GM13976 (cell line): ENCODE measurements around the gene FOXI1.

Experiments
- DNase-seq: peaks from one replicate; pipeline ENCODE4 v3.0.0; 2012; ENCODE audit warnings: low spot score
- CTCF ChIP-seq: IDR thresholded peaks from 2 replicates; pipeline ENCODE4 v1.5.1; 2012; ENCODE audit warnings: borderline replicate concordance, mild to moderate bottlenecking; ENCODE audit not compliant: insufficient read depth; ENCODE audit errors: extremely low read depth, missing control alignments, control extremely low read depth
- in situ Hi-C: fragments of 300-500 bp; cut with MboI; formaldehyde crosslinking; loops from one replicate; pipeline ENCODE4 v1.12.0; 2022; ENCODE audit warnings: low sequenced_read_pairs, mixed read lengths, inconsistent platforms; ENCODE audit not compliant: unreplicated experiment

FOXI1 gene

GRCh38 chr5:170069512-170069911 is 36.2 kb upstream of the FOXI1 start:
- in situ Hi-C loops = no loop called here
- DNase-seq = no peak
- no peak for TF ChIP-seq CTCF

DNA sequence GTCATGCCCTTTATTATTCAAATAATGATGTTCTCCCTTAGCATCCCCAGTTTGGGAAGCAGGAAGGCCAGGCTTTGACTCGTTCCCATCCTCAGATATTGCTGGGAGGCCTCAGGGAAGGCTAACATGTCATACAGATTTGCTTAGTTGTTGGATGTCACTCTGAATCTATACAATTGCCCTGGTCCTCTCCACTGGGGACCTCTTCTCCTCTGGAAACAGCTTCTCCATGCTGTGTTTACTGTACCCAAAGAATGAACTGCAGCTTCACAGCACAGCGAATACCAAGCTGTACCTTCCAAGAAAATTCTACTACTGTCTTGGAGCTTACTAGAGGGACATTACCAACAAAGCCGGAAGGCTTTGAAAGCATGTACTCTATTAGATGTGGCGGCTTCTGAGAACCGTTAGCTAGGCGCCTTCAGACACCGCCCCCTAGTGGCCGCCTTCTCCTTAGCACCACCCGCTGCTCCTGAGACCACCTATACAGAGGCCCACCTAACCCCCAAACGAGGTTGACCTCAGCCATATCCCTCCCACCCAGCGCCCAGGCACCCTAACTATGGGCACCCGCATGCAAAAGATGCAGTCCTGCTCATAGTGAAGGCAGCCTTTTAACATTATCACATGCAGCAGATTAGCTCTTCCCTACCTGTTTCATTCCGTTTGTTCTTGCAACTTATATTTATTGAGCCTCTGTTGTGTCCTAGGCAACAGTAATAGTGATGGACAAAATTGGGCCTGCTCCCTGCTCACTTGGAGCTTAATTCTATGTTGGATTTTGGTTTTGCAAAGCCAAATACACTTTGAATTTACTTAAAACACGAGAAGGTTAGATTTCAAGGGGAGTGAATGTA is 34.9 kb upstream of the FOXI1 start:
- no peak for DNase-seq
- in situ Hi-C loops = no loop called here
- peak; percentile 31 for TF ChIP-seq CTCF

DNA sequence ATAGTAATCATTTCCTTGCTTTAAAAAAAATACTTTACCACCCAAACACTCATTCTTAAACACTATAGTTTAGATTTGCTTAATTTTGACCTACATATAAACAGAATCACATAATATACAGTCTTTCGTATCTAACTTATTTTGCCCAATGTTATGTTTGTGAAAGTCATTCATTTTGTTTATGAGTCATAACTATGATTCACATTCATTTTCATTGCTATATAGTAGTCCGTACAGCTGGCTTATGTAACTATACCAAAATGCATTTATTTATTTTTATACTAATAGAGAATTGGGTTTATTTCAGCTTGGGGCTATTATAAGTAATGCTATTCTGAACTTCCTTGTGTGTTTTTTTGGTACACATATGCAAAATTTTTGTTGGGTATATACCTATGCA is 33.9 kb upstream of the FOXI1 start:
- no peak for DNase-seq
- no peak for TF ChIP-seq CTCF
- in situ Hi-C loops = no loop called here

- in situ Hi-C loops = no loop called here
- DNase-seq = no peak
- no peak for TF ChIP-seq CTCF
Observed at GRCh38 chr5:170075696-170076095, 30.0 kb upstream of the FOXI1 start.

DNA sequence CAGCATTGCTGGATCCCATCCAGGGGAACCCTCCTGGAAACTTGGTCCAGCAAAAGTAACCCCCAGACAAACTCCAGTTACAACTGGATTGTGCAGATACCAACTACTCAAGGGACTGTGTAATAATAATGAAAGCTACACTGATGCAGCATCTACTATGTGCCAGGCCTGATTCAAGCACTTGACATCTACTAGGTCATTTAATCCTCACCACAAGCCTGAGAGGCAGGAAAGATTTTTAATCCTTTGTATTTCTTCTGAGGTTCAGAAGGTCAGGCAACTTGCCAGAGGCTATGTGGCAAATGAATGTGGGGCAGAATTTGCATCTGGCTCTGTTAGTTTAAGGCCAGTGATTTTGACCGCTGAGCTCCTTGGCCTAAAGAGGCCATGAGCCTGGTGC is 29.5 kb upstream of the FOXI1 start:
- no peak for TF ChIP-seq CTCF
- no peak for DNase-seq
- in situ Hi-C loops = no loop called here

DNA sequence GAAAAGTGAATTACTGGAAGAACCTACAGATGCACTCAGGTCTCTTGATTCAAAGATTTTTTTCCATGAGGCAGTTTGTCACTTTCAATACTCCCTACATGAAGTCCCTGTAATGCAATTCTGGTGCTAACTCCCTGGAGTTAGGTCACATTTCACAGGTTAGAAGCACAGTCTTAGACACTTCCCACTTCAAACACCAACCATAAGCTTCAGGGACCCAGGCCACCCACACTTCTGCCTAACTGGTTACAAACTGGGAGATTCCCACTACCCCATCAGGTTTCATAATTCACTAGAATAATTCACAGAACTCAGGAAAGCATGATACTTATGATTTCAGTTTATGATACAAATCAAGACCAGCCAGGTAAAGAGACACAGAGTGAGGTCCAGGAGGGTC is 29.0 kb upstream of the FOXI1 start:
- in situ Hi-C loops = no loop called here
- DNase-seq = no peak
- TF ChIP-seq CTCF = no peak
